Ramos (cell line): ENCODE measurements around the gene CA10.

Experiments used
- in situ Hi-C: fragments of 300-500 bp; cut with MboI; formaldehyde crosslinking; loops from one replicate; pipeline ENCODE4 v1.14.3; 2022; ENCODE audit warnings: low sequenced_read_pairs; ENCODE audit not compliant: unreplicated experiment

Gene CA10

GRCh38 chr17:51828901-51829300 is 329.6 kb downstream of the CA10 start:
- in situ Hi-C loops: no loop called here

GRCh38 chr17:51827140-51827539 is 331.4 kb downstream of the CA10 start:
- in situ Hi-C loops: no loop called here

DNA sequence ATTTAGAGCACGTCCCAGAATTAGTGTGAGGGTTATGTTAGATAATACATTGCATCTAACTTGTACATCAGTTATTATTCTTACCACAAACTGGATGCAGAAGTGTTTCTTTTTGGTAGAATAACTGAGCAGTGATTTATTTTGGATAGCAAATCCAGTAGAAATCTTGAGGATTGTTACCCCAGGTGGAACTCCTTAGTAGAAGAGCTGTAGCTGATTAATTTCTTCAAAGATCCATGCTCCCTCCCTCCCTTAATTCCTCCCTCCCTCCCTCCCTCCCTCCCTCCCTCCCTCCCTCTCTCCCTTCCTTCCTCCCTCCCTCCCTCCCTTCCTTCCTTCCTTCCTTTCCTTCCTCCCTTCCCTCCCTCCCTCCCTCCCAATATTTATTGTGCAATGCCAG is 337.7 kb downstream of the CA10 start:
- in situ Hi-C loops: no loop called here

GRCh38 chr17:51820252-51820651 is 338.3 kb downstream of the CA10 start:
- in situ Hi-C loops: no loop called here

DNA sequence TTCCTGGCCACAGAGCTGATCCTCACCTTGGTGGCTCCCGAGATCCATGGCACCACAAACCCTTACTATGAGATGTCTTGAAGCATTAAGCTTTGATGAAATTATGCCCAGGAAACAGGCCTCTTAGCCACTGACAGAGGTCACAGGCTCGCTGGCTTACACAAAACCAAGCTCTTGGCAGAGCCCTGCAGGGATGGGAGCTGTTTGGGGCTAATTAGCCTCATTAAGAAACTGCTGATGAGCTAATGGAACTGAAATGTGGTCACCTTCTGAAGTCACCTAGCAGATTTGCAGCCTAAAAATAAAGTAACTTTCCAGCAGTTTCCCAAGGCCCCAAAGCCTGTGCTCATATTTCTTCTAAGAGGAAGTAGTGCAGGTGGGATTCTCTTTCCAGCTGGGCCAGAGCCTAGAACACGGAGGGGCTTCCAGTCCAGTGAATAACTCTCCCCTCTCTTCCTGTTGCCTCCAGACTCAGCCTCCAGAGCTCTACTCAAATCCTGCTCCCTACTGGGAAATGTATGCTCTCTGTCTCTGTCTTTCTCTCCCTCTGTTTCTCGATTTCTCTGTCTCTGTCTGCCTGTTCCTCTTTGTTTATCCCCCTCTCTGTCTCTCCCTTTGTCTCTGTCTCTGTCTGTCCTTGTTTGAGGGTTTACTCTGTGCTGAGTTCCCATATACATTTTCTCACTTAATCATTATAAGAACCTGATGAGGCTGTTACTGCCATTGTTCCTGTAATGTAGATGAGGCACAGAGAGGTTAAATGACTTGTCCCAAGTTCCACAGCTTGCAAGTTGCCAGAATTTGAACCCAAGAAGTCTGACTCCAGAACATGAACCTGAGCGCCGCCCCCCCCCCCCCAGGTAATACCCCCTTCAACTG is 338.9 kb downstream of the CA10 start:
- in situ Hi-C loops: no loop called here

DNA sequence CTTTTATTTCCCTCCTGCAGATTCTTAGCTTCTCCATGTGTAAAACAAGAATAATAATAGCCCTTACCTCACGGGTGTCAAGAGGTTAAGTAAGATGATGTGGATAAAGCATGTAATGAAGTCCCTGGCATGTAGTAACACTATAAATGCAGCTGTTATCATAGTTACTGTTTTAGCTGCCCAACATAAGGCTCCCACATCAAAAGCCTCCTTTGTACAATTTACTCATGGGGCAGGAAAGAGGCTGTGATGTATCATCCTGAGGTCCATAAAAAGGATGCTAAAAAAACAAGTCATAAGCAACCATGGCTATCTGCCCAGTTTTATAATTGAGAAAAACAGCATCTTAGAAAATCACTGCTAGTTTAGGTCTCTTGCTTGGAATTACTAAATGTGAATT is 339.7 kb downstream of the CA10 start:
- in situ Hi-C loops: no loop called here

GRCh38 chr17:51817955-51818354 is 340.6 kb downstream of the CA10 start:
- in situ Hi-C loops: no loop called here

GRCh38 chr17:51817117-51817516 is 341.4 kb downstream of the CA10 start:
- in situ Hi-C loops: no loop called here

DNA sequence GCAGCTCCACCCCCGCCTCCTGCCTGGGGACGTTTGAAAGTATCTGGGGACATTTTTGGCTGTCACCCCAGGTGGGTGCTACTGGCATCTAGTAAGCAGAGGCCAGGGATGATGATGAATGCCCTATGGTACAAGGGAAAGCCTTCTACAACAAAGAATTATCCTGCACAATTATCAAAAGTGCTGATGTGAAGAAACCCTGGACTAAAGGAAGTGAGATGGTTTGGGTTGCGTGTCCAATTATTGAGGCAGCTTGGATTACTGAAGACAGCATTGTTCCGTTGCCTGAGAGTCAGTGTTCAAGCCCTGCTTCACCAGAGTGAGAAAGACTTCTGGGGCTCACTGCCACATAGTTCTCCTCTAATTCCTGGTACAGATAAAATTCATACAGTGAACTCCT is 343.4 kb downstream of the CA10 start:
- in situ Hi-C loops: no loop called here

GRCh38 chr17:51814521-51814920 is 344.0 kb downstream of the CA10 start:
- in situ Hi-C loops: no loop called here

DNA sequence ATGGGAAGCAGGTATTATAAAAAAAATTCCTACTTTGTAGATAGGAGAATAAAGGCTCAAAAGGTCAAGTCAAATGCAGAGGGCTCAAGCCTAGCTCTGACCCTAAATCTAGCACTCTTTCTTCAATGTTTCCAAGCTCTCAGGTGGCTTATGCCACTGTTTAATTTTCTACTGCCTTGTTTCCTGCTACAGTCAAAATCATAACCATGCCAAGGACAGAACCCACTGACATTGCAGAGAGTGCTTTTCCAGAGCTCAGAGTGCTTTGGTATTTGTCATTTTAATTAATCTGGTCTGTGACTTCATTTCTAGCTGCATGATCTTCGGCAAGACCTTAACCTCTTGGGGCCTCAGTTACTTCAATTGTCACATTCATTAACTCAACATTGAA is 344.7 kb downstream of the CA10 start:
- in situ Hi-C loops: no loop called here

DNA sequence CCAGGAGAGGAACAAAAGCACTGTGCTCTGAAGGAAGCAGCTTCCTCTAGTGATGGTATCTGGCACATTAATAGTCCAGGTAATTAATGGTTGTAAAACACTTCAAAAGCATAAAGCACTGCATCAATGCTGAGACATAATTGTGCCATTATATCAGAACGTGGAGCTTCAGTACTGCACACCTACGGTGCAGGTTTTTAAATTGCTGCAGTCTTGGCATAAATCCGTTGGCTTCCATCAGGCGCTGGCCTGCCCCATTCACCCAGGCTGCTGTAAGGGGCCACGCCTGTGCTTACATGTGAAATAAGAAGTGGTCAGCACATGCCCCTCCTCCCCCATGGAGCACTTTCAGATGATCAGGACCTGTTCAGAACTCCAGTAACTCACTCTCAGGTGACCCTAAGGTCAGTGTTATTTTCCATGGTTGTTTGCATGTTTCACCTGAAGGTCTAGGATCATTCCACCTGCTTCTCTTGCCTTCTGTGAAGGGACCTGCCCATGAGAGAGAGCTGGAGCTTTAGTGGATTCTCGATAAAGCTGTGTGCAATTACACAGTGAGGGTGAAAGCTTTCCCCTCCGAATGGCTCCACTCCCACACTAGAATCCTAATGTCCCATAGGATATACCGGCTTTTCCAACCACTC is 345.3 kb downstream of the CA10 start:
- in situ Hi-C loops: no loop called here

DNA sequence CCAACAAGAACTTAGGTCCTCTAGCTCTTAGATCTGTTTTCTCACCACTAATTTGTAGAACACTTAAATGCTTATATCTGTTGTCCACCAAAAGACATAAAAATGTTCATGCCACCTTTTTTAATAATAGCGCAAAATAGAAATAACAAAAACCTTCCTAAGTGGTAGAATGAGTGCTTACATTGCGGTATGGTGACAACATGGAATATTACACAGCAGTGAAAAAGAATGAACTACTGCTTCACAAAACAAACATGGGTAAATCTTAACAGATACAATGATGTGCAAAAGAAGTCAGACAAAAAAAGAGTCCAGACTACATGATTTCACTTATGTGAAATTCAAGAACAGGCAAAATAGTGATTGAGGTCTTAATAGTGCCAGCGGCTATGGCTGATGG is 351.1 kb downstream of the CA10 start:
- in situ Hi-C loops: no loop called here

GRCh38 chr17:51805765-51806164 is 352.7 kb downstream of the CA10 start:
- in situ Hi-C loops: no loop called here

GRCh38 chr17:51805185-51805584 is 353.3 kb downstream of the CA10 start:
- in situ Hi-C loops: no loop called here

GRCh38 chr17:51803161-51803560 is 355.4 kb downstream of the CA10 start:
- in situ Hi-C loops: no loop called here

- in situ Hi-C loops: no loop called here
Measured at GRCh38 chr17:51802544-51802943, 356.0 kb downstream of the CA10 start.

DNA sequence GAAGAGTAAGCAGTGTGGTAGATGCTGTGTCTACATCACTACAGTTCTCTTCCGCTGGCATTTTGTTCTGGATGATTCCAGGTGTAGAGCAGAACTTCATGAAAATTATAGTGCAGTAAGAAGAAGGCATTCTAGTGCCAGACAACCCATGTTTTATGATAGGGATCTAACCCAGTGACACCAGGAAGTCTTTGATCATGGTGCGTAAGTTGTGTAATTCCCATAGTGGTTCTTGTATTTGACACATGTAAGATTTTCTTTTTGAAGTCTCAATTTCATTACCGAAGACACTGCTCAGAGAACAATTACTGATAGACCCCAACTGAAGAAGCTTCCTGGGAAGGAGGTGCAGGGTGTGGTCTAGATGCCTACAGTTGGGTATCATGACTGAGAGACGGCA is 356.9 kb downstream of the CA10 start:
- in situ Hi-C loops: no loop called here

DNA sequence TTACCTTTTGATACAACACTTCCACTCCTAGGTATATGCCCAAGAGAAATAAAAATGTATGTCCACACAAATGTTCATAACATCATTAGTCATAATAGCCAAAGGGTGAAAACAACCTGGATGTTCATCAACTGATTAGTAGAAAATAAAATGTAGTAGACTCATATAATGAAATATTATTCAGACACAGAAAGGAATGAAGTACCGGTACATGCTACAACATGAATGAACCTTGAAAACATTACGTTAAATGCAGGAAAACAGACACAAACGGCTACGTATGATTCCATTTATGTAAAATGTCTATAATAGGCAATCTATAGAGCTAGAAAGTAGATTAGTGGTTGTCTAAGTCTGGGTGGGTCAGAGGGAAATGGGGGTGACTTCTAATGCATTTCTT is 358.5 kb downstream of the CA10 start:
- in situ Hi-C loops: loop anchor here (10.0 kb wide), 1 partner anchor 65 kb away; no protein-coding TSS in a partner anchor

DNA sequence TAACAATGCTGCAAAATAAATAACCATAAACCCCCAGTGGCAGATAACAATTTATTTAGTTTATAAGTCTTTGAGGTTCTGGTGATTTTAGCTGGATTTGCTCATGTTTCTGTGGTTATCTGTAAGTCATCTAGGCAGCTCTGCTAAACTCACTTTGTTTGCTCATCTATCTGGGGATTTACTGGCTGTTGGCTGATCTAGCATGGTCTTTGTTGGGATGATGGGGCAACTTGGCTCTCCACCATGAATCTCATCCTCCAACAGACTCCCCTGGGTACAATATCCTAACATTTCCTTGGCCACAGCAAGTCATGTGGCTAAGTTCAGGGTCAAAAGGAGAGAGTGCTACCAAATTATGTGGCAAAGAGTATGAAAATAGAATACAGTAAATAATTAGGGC is 359.3 kb downstream of the CA10 start:
- in situ Hi-C loops: loop anchor here (10.0 kb wide), 1 partner anchor 64 kb away; no protein-coding TSS in a partner anchor

DNA sequence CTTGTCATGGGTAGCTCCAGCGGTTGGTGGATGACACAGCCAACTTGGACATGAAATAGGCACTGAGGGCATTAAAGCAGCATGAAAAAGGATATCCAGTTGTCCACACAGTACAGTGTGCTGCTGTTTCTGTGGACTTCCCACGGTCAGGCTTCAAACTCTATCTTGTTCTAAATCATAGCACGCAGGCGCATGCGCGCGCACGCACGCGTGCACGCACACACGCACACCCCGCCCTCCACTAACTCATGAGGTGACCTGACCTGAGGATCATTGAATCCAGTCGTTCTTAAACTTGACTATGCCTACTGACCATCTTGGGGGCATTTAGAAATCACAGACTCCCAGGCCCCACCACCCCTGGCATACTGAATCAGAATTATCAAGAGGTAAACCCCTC is 361.4 kb downstream of the CA10 start:
- in situ Hi-C loops: loop anchor here (10.0 kb wide), 1 partner anchor 62 kb away; no protein-coding TSS in a partner anchor

GRCh38 chr17:51796026-51796425 is 362.5 kb downstream of the CA10 start:
- in situ Hi-C loops: loop anchor here (10.0 kb wide), 1 partner anchor 61 kb away; no protein-coding TSS in a partner anchor
